Kidney (tissue), 14 donors: ENCODE data around the gene PSME3. TPM values are rescaled to one million over a fixed set of nuclear protein-coding genes. Genes with fewer than 3 reads are reported as not detected.
"Not testable (repeated sequence)": the region's sequence is repeated elsewhere in the genome, so short reads cannot be mapped to it uniquely, and the experiment has no call there.

Source experiments
- DNase-seq, 5 donors: peaks; one replicate each; pipeline ENCODE4 v3.0.0-alpha.2; 2013 to 2020
- FAIRE-seq: peaks from 2 replicates; lab custom pipeline; 2012; peaks lifted over from hg19 to GRCh38; lab: Jason Lieb, UNC
- H3K27ac ChIP-seq, 2 donors: one replicate each; pipeline ENCODE4 v1.7.0; 2013; ENCODE audit warnings: low read depth in 2 of 2, low read length in 2 of 2, inconsistent platforms in 1 of 2
- H3K27me3 ChIP-seq: one replicate; pipeline ENCODE4 v1.7.1; 2013; ENCODE audit warnings: low read length, inconsistent platforms; ENCODE audit not compliant: control insufficient read depth, insufficient read depth
- H3K36me3 ChIP-seq, 3 donors: one replicate each; pipeline versions ENCODE4 v1.7.0 to v1.7.1; 2013; ENCODE audit warnings: low read length in 3 of 3, control low read depth in 1 of 3, inconsistent platforms in 1 of 3; ENCODE audit not compliant: insufficient read depth in 3 of 3, control insufficient read depth in 2 of 3
- H3K4me1 ChIP-seq, 3 donors: one replicate each; pipeline versions ENCODE4 v1.7.0 to v1.7.1; 2013; ENCODE audit warnings: low read length in 3 of 3, inconsistent platforms in 1 of 3, low read depth in 1 of 3; ENCODE audit not compliant: control insufficient read depth in 2 of 3, insufficient read depth in 2 of 3
- H3K4me3 ChIP-seq, 3 donors: one replicate each; pipeline versions ENCODE4 v1.7.0 to v1.8.1; 2013; ENCODE audit warnings: low read length in 3 of 3, control low read depth in 1 of 3, inconsistent platforms in 1 of 3
- H3K9ac ChIP-seq, 3 donors: one replicate each; pipeline versions ENCODE4 v1.7.0 to v1.7.1; 2013; ENCODE audit warnings: low read length in 3 of 3, control low read depth in 1 of 3, inconsistent platforms in 1 of 3
- H3K9me3 ChIP-seq, 3 donors: one replicate each; pipeline versions ENCODE4 v1.7.0 to v1.7.1; 2013; ENCODE audit warnings: low read length in 3 of 3, control low read depth in 1 of 3, inconsistent platforms in 1 of 3; ENCODE audit not compliant: control insufficient read depth in 2 of 3, insufficient read depth in 1 of 3
- intact Hi-C: fragments of 100-400 bp; cut with DNase I; formaldehyde crosslinking; loops from one replicate; pipeline ENCODE4 v1.11.1; 2022
- polyA plus RNA-seq: library from polyadenylated mRNA; stranded (reverse); fragments of 350-450 nt; fragmentation: Illumina TruSeq; extraction: RNeasy Lipid Tissue Mini Kit (QIAGEN cat#74804); gene quantifications from one replicate; pipeline ENCODE4 v1.2.3, GENCODE V29; 2014; ENCODE audit warnings: low read depth, low replicate concordance; ENCODE audit not compliant: insufficient read depth
- total RNA-seq: library from RNA; stranded (reverse); fragmentation: NEBNext Ultra II Directional; extraction: Animal tissue kit (Norgen Biotek cat#: 25700); gene quantifications from one replicate; pipeline ENCODE4 v1.2.1, GENCODE V29; 2021
- TF ChIP-seq, protein P1 (sequence below): IDR thresholded peaks from 3 replicates; pipeline ENCODE4 v1.5.1; 2012; ENCODE audit warnings: mild to moderate bottlenecking, moderate library complexity, borderline replicate concordance; ENCODE audit not compliant: insufficient read depth; ENCODE audit errors: extremely low read depth
- donor health status: control.
- donor health status: control.
- donor health status: control.
- donor health status: control.
- donor health status: control.
- donor health status: DM: yes; HTN: yes; CAD: no.
- donor health status: Normal renal cell carcinoma (clear cell type).

Gene PSME3
- total and polyA plus RNA-seq, 2 donors from 2014 or later, result 60.3 to 115 TPM

DNA sequence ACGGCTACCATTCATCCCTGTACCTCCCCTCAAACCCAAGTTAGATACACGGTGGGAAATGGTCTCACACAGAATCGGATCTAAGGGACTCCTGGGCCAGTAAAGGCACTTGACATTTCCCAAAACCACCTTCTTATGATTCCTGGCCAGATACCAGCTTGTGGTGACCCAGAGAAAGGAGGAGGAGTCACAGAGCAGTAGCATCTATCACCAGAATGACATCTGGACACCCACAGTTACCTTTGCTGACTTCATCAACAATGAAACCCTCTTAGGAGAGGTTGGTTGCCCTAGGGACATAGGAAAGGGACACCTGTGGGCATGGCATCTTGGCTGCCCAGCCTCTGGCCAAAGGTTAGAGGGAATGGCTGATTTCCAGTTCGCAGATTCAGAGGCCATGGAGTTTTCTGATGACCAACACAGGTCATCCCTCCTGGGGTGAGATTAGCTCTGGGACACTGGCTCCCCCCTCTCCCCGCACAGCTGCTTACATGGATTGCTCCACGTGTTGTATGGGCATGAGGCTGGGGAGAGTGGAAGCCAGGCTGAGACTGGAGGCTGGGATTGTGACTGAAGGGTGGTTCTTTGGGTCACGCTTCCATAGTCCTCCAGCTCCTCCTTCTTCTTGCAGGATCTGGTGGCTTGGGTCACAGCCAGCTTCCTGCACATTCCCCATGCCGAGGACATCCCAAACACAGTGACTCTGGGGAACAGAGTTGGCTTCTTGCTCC lies 16.4 kb downstream of the PSME3 start:
- peak in 4 of 5 donors; percentile 31 to 89 (median 50) for DNase-seq
- TF ChIP-seq, protein P1, sequence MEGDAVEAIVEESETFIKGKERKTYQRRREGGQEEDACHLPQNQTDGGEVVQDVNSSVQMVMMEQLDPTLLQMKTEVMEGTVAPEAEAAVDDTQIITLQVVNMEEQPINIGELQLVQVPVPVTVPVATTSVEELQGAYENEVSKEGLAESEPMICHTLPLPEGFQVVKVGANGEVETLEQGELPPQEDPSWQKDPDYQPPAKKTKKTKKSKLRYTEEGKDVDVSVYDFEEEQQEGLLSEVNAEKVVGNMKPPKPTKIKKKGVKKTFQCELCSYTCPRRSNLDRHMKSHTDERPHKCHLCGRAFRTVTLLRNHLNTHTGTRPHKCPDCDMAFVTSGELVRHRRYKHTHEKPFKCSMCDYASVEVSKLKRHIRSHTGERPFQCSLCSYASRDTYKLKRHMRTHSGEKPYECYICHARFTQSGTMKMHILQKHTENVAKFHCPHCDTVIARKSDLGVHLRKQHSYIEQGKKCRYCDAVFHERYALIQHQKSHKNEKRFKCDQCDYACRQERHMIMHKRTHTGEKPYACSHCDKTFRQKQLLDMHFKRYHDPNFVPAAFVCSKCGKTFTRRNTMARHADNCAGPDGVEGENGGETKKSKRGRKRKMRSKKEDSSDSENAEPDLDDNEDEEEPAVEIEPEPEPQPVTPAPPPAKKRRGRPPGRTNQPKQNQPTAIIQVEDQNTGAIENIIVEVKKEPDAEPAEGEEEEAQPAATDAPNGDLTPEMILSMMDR, result no peak
- H3K4me3 ChIP-seq, result peak overlapping the region in 2 of 3 donors; percentile 29 to 30
- no peaks in the 10 kb centered on the region for H3K9me3 ChIP-seq
- H3K27me3 ChIP-seq, result no peaks in the 10 kb centered on the region
- peaks cover 0 to 5% (median 2%) of the 10 kb centered on the region in 3 donors for H3K36me3 ChIP-seq
- no peak overlapping the region for H3K27ac ChIP-seq
- intact Hi-C loops, result no loop called here
- no peak for FAIRE-seq
- no peak overlapping the region for H3K9ac ChIP-seq
- H3K4me1 ChIP-seq, result peaks cover 4 to 21% (median 12%) of the 10 kb centered on the region in 3 donors

- Histone ChIP-seq H3K27ac (no peak within 1 kb of the TSS), H3K36me3 (no peaks in the 10 kb centered on the region), H3K9me3 (no peaks in the 10 kb centered on the region), H3K27me3 (no peaks in the 10 kb centered on the region), H3K4me3 (peak within 1 kb of the TSS in 1 of 3 donors; percentile 37), H3K9ac (no peak within 1 kb of the TSS), H3K4me1 (peaks cover 4 to 23% (median 9%) of the 10 kb centered on the region in 3 donors)
- intact Hi-C loops, result no loop called here
- TF ChIP-seq, protein P1, result no peak
- FAIRE-seq, result no peak
- DNase-seq, result peak in 2 of 5 donors; percentile 41 to 92
Measured at GRCh38 chr17:42850954-42851353, 17.8 kb downstream of the PSME3 start, which contains the start of gene AOC3. AOC3 (plus strand) TSS chr17:42851199; CDS start chr17:42851344, 145 bp downstream.

GRCh38 chr17:42851371-42852240 lies 18.4 kb downstream of the PSME3 start:
- H3K27me3 ChIP-seq, H3K9me3 ChIP-seq, H3K36me3 ChIP-seq, H3K27ac ChIP-seq, intact Hi-C loops, DNase-seq, H3K9ac ChIP-seq, FAIRE-seq: not testable (repeated sequence)
- Histone ChIP-seq H3K4me1 (peaks cover 4 to 23% (median 9%) of the 10 kb centered on the region in 3 donors), H3K4me3 (peak overlapping the region in 1 of 3 donors; percentile 44)
